Activated effector memory CD4-positive, alpha-beta T cell treated with Interleukin-2 at 50 U/mL for 16 hours (primary cell): Measurements from ENCODE around the gene MTCH2.
"Not testable (repeated sequence)": the region's sequence is repeated elsewhere in the genome, so short reads cannot be mapped to it uniquely, and the experiment has no call there.

Experiments
- DNase-seq: peaks from one replicate; pipeline ENCODE4 v3.0.0-alpha.2; 2020

Gene MTCH2

GRCh38 chr11:47642099-47642855, at the start of gene MTCH2:
TSS of gene MTCH2 (minus strand) at chr11:47642559. CDS start at chr11:47642465, 94 bp downstream.
- DNase-seq = peak; percentile 95

DNA sequence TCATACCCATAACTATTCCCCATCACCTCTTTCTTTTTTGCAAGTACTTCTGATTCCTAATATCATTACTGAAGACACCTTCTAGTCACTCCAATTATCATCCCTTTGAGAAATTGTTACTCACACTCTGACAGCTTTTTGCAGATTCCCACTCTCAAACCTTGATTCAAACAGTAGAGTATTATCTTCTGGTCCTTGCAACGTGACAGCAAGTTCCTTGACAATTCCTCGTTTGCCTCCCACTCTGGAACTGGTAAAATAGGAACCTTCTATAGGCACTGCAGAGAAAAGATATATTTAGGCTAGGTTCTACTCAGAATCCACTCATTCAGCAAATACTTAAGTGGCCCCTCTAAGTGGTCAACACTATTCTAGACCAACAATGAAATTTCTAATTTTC, 49.6 kb upstream of the MTCH2 start:
- DNase-seq = no peak

GRCh38 chr11:47689480-47689879, 47.1 kb upstream of the MTCH2 start:
- DNase-seq = no peak

DNA sequence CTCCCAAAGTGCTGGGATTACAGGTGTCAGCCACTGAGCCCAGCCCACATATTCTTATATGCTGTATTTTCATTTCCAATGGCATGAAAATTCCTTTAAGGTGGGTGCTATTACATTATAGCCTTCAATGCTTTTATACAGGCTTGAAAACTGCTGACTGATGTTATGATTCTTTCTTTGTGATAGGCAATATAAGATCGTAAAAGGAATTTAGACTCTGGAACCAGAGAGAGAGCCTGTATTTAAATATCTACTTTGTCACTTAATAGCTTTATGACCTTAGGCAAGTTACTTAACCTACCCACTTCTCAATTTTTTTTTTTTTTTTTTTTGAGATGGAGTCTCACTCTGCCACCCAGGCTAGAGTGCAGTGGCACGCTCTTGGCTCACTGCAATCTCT, 46.6 kb upstream of the MTCH2 start:
- no peak for DNase-seq

DNA sequence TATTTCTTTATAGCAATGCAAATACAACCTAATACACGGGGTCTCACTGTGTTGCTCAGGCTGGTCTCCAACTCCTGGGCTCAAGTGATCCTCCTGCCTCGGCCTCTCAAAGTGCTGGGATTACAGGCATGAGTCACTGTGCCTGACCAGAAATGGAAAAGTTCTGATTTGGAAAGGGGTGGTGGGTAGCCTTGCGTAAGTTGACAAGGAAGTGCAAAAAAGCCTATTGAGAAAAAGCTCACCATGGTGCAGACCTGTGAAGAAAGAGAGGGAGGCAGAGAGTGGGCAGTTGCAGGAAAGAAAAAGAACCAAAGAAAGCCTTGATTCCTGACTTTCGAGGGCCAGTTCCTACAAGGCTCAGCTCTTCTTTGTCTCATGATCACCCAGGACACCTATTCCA, 45.8 kb upstream of the MTCH2 start:
- no peak for DNase-seq

DNA sequence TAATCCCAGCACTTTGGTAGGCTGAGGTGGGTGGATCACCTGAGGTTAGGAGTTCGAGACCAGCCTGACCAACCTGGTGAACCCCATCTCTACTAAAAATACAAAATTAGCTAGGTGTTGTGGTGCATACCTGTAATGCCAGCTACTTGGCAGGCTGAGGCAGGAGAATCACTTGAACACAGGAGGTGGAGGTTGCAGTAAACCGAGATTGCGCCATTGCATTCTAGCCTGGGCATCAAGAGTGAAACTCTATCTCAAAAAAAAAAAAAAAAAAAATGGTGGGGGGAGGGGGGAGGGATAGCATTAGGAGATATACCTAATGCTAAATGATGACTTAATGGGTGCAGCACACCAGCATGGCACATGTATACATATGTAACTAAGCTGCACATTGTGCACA, 44.3 kb upstream of the MTCH2 start:
- not testable (repeated sequence) for DNase-seq

- no peak for DNase-seq
Measured at GRCh38 chr11:47686151-47686550, 43.8 kb upstream of the MTCH2 start.

DNA sequence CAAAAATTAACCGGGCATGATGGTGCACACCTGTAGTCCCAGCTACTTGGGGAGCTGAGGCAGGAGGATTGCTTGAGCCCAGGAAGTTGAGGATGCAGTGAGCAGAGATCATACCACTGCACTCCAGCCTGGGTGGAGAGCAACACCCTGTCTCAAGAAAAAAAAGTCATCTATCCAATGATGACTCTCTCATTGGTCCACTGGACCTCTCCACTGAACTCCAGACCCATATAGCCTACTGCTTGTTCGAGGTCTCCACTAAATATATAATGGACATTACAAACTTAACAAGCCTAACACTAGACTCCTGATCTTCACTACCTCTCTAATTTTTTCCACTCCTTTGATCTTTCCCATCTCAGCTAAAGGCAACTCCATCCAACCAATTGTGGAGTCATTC, 33.5 kb upstream of the MTCH2 start:
- DNase-seq = no peak

DNA sequence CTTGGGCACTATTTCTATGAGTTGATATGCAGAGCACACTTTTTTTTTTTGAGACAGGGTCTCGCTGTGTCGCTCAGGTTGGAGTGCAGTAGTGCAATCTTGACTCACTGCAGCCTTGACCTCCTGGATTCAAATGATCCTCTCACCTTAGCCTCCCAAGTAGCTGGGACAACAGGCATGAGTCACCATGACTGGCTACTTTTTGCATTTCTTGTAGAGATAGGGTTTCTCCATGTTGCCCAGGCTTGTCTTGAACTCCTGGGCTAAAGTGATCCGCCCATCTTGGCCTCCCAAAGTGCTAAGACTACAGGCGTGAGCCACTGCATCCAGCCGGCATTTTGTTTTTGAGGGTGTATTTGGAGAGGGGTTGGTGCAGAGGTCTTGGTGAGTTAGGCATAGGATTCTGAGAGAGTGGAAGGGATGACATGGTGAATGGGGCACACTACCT, 29.9 kb upstream of the MTCH2 start:
- no peak for DNase-seq

- DNase-seq = no peak
Measured at GRCh38 chr11:47669856-47670255, 27.5 kb upstream of the MTCH2 start.

DNA sequence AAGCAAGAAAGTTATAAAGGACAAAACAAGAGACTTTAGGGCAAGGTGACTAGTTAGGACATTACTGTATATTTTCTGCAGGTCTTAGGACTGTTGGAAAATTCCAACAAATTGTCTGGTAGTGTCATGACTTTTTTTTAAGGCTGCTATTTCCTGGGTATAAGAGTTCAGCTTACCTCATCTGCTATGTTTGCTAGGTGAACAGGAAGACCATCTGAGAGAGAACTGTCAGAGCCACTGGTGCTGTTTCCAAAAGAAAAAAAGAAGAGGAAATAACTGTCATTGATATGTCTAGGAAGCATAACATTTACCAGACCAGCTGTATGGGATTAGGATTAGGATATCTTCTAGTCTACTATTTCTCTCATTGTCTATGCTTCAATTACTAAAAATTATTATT, 26.3 kb upstream of the MTCH2 start:
- DNase-seq = no peak

DNA sequence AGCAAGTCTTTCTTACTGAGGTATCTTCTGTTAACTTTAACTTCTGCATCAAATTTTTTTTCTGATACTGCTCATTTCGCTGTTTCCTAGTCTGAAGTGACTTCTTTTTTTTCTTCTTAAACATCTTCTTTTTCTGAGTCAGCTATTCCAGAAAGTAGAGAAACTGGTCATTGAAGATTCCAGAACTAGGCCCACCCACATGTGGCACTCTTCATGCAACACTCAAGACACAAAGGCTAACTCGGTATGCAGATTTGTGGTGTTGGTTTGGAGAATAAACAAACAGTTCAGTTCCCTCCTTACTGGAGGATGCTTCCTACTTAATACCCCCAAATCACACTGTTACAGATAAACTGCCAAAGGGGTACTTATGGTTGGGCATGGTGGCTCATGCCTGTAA, 25.2 kb upstream of the MTCH2 start:
- DNase-seq = no peak

GRCh38 chr11:47667135-47667534, 24.8 kb upstream of the MTCH2 start:
- DNase-seq = no peak

DNA sequence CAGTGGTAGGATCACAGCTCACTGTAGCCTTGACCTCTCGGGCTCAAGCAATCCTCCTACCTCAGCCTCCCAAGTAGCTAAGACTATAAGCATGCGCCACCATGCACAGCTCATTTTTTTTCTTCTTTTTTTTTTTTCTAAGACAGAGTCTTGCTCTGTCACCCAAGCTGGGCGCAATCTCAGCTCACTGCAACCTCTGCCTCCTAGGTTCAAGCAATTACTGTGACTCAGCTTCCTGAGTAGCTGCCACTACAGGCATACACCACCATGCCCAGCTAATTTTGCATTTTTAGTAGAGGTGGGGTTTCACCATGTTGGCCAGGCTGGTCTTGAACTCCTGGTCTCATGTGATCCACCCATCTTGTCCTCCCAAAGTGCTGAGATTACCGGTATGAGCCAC, 22.6 kb upstream of the MTCH2 start:
- not testable (repeated sequence) for DNase-seq

GRCh38 chr11:47661245-47661644, 18.9 kb upstream of the MTCH2 start:
- no peak for DNase-seq

DNA sequence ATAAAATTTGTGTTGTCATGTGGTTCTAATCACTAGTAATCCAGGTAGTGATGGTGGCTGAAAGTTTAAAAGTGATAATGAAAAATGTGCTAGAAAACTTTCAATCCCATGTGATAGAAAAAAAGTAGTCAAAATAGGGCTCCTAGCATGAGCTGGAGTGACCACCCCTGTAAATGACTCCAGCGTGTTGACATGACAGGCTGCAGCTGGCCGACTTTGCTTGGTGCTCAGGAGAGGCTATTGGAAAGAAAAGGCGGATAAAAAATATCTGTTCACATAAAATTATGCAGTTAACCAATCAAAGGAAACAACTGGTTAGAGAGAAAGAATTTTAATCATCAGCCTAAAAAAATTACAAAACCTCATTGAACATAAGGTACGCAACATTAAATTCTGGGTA, 16.9 kb upstream of the MTCH2 start:
- no peak for DNase-seq

DNA sequence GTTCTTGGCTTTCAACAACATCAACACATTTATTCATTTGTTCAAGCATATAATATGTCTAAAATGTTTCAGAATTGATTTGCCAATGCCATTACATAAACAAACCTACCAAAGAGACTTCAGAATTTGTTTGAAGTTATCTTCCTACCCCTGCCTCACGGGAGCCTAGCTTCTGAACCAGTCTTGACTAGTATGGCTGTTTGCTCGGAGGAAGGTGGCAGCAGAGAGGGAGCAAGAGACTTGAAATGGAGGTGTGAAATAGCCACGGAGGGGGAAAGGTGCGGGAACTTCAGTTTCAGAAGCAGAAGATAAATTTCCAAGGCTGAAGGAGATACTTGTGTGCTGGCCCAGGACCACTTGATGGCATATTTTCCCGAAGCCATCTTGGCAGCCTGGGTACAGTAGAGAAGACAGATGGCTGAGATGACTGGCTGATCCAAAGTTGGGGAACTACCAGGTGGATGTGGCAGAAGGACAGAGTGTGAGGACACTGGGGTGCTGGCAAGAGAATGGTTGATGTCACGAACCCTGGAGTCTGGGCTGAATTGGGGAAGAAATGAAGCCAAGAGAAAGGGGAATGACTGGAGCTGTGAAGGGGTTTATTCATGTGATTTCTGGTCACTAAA, 14.0 kb upstream of the MTCH2 start:
- no peak for DNase-seq

DNA sequence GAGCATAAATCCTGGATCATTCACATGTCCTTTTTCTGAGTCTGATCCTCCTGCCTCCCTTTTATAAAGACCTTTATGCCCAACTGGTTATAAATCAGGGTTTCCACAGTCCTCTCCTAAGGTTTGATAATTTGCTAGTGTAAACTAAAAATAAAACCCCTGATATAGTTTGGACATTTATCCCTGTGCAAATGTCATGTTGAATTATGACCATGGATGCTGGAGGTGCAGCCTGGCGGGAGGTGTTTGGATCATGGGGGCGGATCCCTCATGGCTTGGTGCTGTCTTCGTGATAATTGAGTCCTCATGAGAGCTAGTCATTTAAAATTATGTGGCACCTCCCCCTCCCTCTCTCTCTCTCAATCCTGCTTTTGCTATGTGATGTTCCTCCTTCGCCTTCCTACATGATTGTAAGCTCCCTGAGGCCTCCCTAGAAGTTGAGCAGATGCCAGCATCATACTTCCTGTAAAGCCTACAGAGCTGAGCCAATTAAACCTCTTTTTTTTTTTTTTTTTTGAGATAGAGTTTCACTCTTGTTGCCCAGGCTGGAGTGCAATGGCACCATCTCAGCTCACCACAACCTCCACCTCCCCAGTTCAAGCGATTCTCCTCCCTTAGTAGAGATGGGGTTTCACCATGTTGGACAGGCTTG, 9.6 kb upstream of the MTCH2 start:
- DNase-seq = no peak

- DNase-seq = no peak
Measured at GRCh38 chr11:47649276-47649675, 6.9 kb upstream of the MTCH2 start.

DNA sequence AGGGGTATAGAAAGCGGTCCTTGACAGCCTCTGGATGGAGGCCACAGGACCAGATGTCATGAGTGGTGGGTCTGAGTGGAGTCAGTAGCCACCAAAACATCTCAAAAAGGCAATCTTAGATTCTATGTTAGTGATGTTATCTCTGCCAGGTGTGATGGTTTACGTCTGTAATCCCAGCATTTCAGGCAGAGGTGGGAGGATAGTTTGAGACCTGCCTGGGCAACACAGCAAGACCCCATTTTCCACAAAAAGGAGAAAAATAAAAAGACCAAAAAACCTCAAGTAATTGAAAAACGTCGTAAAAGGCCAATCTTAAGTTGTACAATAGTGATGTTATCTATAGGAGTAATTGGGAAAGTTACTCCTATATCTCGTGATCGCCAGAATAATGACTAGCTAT, 3.7 kb upstream of the MTCH2 start:
- DNase-seq = no peak

DNA sequence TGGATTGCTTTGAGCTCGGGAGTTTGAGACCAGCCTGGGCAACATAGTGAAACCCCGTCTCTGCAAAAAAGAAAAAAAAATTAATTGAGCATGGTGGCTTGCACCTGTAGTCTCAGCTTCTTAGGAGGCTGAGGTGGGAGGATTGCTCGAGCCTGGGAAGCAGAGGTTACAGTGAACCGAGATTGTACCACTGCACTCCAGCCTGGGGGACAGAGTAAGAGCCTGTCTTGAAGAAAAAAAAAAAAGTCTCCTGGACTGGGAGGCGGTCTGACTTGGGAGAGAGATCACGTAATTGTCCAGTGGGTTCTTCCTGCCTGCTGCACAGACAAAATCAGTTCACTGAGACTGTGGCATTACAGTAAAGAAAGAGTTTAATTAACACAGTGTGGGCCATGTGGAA, 3.1 kb upstream of the MTCH2 start:
- DNase-seq = no peak

DNA sequence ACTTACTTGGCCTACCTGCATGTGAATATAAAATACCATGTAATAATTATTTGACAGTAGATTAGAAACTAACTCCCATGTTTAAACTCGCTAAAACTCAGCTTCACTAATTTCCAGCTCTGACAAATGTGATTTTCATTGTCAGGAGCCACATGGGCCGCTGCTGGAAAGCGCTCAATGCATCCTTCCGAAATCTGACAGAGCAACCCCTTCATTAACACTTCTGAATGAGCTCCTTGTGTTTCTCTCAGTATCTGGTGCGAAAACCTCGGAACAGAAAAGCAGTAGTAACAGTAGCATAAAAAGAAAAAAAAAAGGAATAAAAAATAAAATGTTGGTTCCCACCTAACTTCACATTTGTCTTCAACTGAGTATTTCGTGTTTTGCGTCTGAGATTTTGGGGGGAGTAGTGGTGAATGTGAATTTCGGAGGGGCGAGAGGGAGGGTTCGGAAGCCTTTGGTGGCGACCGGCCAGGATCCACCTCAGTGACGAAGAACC, 710 bp downstream of the MTCH2 start:
- no peak for DNase-seq

- not testable (repeated sequence) for DNase-seq
Measured at GRCh38 chr11:47640506-47640905, 1.9 kb downstream of the MTCH2 start.

- DNase-seq = not testable (repeated sequence)
Measured at GRCh38 chr11:47636331-47636730, 6.0 kb downstream of the MTCH2 start.
